Lower leg skin (tissue), 4 donors: Measurements from ENCODE around the gene PFDN1. TPM values are rescaled to one million over a fixed set of nuclear protein-coding genes. Genes with fewer than 3 reads are reported as not detected.

Source experiments
- DNase-seq, 2 donors: peaks; one replicate each; pipeline ENCODE4 v3.0.0-alpha.2; 2019; ENCODE audit warnings: low spot score in 2 of 2
- H3K4me3 ChIP-seq: fragments of 200-600 bp; sonication (generic); 2 replicates; pipeline ENCODE4 v1.5.1; 2017; ENCODE audit warnings: mild to moderate bottlenecking, low read depth; ENCODE audit not compliant: poor library complexity, severe bottlenecking
- POLR2A ChIP-seq, 2 donors: fragments of 450-650 bp; IDR thresholded peaks; one replicate each; pipeline ENCODE4 v1.6.1; 2016 to 2017; ENCODE audit warnings: antibody characterized with exemption in 2 of 2, mild to moderate bottlenecking in 1 of 2, moderate library complexity in 1 of 2
- WGBS, 2 donors: methylation state at CpG; one replicate each; pipeline ENCODE4 v1.1.5; 2018; 5-methylcytosine and 5-hydroxymethylcytosine counted together
- intact Hi-C: fragments of 100-400 bp; cut with DNase I; formaldehyde crosslinking; loops from one replicate; pipeline ENCODE4 v1.15.0; 2023; ENCODE audit warnings: low total_unique reads
- total RNA-seq, 4 donors: library from RNA; depleted of rRNA; stranded (reverse); fragments of >200 nt; gene quantifications; one replicate each; pipeline ENCODE4 v1.1.0, GENCODE V29; 2016
- TF ChIP-seq, protein P1 (sequence below), 3 donors: fragments of 450-650 bp; IDR thresholded peaks; one replicate each; pipeline ENCODE4 v1.5.1; 2016; ENCODE audit warnings: antibody characterized with exemption in 3 of 3, mild to moderate bottlenecking in 3 of 3, moderate library complexity in 2 of 3

Gene PFDN1
- total RNA-seq, 4 donors from 2014 or later: 43.3 to 78.6 (median 59.7) TPM

DNA sequence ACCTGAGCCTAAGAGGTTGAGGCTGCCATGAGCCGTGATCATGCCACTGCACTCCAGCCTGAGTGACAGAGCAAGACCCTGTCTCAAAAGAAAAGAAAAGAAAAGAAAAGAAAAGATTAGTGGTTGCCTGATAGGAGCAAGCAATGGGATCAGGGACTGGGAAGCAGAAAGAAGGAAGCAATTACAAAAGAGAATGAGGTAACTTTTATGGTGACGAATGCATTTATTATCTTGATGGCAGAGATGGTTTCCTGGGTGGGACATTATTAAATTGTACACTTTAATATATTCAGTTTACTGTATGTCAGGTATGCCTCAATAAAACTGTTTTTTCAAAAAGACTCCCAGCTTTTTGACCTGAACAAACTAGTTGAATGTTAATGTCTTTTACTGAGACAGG lies 7.5 kb upstream of the PFDN1 start:
- 70% methylated on average over 2 of the region's 2 CpGs for WGBS, 2 donors
- H3K4me3 ChIP-seq: no peak overlapping the region
- DNase-seq: no peak
- TF ChIP-seq, protein P1, sequence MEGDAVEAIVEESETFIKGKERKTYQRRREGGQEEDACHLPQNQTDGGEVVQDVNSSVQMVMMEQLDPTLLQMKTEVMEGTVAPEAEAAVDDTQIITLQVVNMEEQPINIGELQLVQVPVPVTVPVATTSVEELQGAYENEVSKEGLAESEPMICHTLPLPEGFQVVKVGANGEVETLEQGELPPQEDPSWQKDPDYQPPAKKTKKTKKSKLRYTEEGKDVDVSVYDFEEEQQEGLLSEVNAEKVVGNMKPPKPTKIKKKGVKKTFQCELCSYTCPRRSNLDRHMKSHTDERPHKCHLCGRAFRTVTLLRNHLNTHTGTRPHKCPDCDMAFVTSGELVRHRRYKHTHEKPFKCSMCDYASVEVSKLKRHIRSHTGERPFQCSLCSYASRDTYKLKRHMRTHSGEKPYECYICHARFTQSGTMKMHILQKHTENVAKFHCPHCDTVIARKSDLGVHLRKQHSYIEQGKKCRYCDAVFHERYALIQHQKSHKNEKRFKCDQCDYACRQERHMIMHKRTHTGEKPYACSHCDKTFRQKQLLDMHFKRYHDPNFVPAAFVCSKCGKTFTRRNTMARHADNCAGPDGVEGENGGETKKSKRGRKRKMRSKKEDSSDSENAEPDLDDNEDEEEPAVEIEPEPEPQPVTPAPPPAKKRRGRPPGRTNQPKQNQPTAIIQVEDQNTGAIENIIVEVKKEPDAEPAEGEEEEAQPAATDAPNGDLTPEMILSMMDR (IDR thresholded peaks at IDR 0.05): no peak
- TF ChIP-seq POLR2A (IDR thresholded peaks at IDR 0.05): no peak
- intact Hi-C loops: no loop called here

DNA sequence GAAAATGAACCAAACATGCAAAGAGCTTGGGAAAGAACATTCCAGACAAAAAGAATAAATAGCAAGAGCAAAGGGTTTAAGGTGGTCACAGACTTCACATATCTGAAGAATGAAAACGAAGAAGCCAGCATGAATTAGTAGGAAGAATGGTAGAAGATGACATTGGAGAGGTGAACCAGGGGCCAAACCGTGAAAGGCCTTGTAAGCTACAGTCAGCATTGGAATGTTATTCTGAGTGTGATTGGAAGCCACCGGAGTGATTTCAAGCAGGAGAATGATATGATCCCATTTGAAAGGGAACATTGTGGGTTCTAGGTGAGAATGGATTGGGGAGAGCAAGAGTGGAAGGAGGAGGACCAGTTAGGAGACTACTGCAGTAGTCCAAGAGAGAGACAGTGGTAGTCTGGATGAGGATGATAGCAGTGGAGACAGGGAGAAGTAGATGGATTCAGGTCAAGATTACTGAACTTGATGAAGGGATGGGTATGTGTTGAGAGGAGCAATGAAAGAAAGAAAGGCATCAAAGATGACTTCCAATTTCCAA lies 6.9 kb upstream of the PFDN1 start:
- intact Hi-C loops: no loop called here

DNA sequence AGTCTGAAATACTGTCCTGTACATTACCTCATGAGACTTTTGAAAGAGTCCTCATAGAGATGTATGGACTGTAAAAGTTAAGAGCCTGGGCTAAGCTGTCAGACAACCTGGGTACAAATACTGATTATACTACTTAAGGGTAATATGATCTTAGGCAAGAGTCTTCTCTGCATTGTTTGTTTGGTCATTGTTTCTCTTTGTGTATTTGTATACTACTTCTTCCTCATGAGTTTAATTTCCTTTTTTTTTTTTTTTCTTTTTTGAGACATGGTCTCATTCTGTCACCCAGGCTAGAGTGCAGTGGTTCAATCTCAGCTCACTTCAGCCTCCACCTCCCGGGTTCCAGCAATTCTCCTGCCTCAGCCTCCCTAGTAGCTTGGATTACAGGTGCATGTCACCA lies 2.6 kb upstream of the PFDN1 start:
- TF ChIP-seq, protein P1 (IDR thresholded peaks at IDR 0.05): no peak
- TF ChIP-seq POLR2A (IDR thresholded peaks at IDR 0.05): no peak
- WGBS, 2 donors: 95 to 100% methylated on average over 1 of the region's 1 CpG
- intact Hi-C loops: no loop called here

More for the DNA sequence above, 6.9 kb upstream of the PFDN1 start:
- no peak overlapping the region for H3K4me3 ChIP-seq
- WGBS, 2 donors: 89 to 92% methylated on average over 3 of the region's 3 CpGs
- no peak for TF ChIP-seq POLR2A (IDR thresholded peaks at IDR 0.05)
- TF ChIP-seq, protein P1 (IDR thresholded peaks at IDR 0.05): no peak
- DNase-seq: no peak

DNA sequence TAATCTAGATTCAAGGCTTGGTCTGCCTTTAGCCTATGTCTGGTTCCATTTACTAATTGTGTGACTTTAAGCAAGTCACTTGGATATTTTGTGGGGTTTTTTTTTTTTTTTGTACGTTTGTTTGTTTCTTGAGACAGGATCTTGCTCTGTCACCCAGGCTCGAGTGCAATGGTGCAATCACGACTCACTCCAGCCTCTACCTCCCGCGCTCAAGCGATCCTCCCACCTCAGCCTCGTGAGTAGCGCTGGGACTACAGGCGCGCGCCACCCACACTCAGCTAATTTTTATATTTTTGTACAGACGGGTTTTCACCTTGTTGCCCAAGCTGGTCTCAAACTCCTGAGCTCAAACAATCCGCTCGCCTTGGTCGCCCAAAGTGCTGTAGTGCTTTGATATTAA lies 1.1 kb upstream of the PFDN1 start:
- no peak overlapping the region for H3K4me3 ChIP-seq
- WGBS, 2 donors: 90 to 93% methylated on average over 15 of the region's 15 CpGs
- TF ChIP-seq, protein P1 (IDR thresholded peaks at IDR 0.05): no peak
- no peak for TF ChIP-seq POLR2A (IDR thresholded peaks at IDR 0.05)
- intact Hi-C loops: no loop called here
- no peak for DNase-seq

More for the DNA sequence above, 2.6 kb upstream of the PFDN1 start:
- H3K4me3 ChIP-seq: no peak overlapping the region
- DNase-seq: no peak

DNA sequence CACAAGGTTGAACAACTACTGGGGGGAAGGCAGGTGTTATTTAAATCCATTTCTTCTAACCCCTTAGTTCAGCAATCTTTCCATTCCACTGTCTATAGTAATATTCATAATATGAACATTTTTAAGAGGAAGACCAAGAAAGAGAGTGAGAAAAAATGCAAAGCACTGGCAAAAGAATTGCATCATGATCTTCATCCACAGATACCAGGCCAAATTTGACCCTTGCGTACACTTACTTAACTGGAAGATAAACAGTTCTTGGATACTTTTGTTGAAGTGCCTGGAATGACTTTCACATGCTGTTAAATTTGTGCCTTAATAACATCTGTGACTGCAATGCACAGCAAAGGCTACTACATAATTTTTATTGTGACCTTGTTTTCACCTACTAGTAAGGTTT lies 1.8 kb downstream of the PFDN1 start:
- 95 to 97% methylated on average over 1 of the region's 1 CpG for WGBS, 2 donors
- no peak for DNase-seq
- H3K4me3 ChIP-seq: no peak overlapping the region
- no peak for TF ChIP-seq POLR2A (IDR thresholded peaks at IDR 0.05)
- TF ChIP-seq, protein P1 (IDR thresholded peaks at IDR 0.05): no peak
- intact Hi-C loops: no loop called here

DNA sequence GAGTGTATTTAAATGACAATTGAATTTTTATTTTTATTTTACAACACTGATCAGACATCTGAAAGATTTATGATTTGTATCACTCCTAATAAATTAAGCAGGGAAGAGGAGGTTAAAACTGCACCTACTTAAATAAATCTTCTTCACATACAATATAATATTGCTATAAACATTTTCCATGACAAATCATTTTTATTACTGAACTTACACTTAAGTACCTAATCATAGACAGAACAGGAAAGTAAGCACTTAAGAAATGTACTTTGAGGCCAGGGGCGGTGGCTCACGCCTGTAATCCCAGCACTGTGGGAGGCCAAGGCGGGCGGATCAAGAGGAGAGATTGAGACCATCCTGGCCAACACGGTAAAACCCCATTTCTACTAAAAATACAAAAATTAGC lies 3.8 kb downstream of the PFDN1 start:
- no peak for DNase-seq
- WGBS, 2 donors: 95 to 97% methylated on average over 5 of the region's 5 CpGs
- intact Hi-C loops: no loop called here

More for the DNA sequence above, 3.8 kb downstream of the PFDN1 start:
- no peak for TF ChIP-seq POLR2A (IDR thresholded peaks at IDR 0.05)
- TF ChIP-seq, protein P1 (IDR thresholded peaks at IDR 0.05): no peak
- H3K4me3 ChIP-seq: no peak overlapping the region
